Measurements from ENCODE around the gene GPR32. TPM values are rescaled to one million over a fixed set of nuclear protein-coding genes. Genes with fewer than 3 reads are reported as not detected.

Gene GPR32
- total and polyA plus RNA-seq, 8 donors, result not detected

GRCh38 chr19:50728084-50728737 lies 42.1 kb upstream of the GPR32 start:
- no peak for ATAC-seq
- DNase-seq, result peak in 3 of 4 donors; percentile 66 to 88 (median 68)
- TF ChIP-seq, protein P1, sequence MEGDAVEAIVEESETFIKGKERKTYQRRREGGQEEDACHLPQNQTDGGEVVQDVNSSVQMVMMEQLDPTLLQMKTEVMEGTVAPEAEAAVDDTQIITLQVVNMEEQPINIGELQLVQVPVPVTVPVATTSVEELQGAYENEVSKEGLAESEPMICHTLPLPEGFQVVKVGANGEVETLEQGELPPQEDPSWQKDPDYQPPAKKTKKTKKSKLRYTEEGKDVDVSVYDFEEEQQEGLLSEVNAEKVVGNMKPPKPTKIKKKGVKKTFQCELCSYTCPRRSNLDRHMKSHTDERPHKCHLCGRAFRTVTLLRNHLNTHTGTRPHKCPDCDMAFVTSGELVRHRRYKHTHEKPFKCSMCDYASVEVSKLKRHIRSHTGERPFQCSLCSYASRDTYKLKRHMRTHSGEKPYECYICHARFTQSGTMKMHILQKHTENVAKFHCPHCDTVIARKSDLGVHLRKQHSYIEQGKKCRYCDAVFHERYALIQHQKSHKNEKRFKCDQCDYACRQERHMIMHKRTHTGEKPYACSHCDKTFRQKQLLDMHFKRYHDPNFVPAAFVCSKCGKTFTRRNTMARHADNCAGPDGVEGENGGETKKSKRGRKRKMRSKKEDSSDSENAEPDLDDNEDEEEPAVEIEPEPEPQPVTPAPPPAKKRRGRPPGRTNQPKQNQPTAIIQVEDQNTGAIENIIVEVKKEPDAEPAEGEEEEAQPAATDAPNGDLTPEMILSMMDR (IDR thresholded peaks at IDR 0.05), result no peak
- H3K4me3 ChIP-seq, result no peak overlapping the region
- H3K9me3 ChIP-seq, result no peaks in the 10 kb centered on the region
- H3K27me3 ChIP-seq, result peaks cover 6 to 63% of the 10 kb centered on the region in 2 donors
- no peak overlapping the region for H3K27ac ChIP-seq
- H3K4me1 ChIP-seq, result peaks cover 8 to 23% of the 10 kb centered on the region in 2 donors
- H3K36me3 ChIP-seq, result no peaks in the 10 kb centered on the region
- intact Hi-C loops (cut with DNase I), result no loop called here

DNA sequence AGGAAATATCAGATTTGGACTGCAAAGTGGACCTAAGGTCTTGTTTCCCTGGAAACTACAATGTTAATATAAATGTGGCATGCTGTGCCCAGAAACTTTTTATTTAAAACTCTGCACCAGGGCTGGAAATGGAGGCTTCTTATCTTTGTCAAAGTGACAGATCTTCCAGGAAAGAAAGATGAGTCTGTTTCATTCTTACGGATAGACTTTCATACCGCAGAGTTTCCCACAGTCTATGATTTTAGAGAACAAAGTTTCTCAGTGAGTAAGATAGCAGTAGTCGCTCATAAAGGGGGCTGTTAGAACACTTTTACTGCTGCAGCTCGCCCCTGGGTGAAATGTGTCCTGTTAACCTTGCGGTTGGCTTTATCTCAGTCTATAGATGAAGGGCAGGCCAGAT lies 40.4 kb upstream of the GPR32 start:
- no peak overlapping the region for H3K4me3 ChIP-seq
- no peaks in the 10 kb centered on the region for H3K9me3 ChIP-seq
- ATAC-seq (no peak), DNase-seq (no peak)
- TF ChIP-seq, protein P1 (IDR thresholded peaks at IDR 0.05), result no peak
- intact Hi-C loops (cut with DNase I), result no loop called here
- H3K36me3 ChIP-seq, result no peaks in the 10 kb centered on the region
- H3K4me1 ChIP-seq, result peaks cover 8 to 9% of the 10 kb centered on the region in 2 donors
- no peak overlapping the region for H3K27ac ChIP-seq
- H3K27me3 ChIP-seq, result peaks cover 0 to 59% of the 10 kb centered on the region in 2 donors

DNA sequence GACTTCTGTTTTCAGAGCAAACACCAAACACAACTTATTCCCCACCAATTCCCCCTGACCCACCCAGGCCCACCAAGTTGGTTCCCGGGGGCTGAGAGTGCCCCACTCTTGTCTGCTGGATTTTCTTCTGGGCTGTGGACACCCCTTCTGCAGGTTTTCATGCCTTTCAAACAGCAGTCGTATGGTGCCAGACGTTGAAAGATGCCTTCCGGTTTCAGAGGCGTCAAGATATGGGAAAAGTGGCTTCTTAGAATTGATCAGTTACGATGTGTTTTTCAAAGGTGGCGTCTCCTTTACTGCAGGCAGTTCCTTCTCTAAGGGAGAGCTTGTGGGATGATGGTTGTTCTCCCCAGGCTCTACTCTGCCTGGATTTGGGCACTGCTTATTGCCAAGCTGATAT lies 34.4 kb upstream of the GPR32 start:
- H3K9me3 ChIP-seq, result no peaks in the 10 kb centered on the region
- no peaks in the 10 kb centered on the region for H3K36me3 ChIP-seq
- TF ChIP-seq, protein P1 (IDR thresholded peaks at IDR 0.05), result no peak
- H3K4me3 ChIP-seq, result no peak overlapping the region
- no peak for ATAC-seq
- no peak for DNase-seq
- H3K27ac ChIP-seq, result no peak overlapping the region
- intact Hi-C loops (cut with DNase I), result no loop called here
- no peaks in the 10 kb centered on the region for H3K4me1 ChIP-seq
- H3K27me3 ChIP-seq, result peaks cover 11 to 77% of the 10 kb centered on the region in 2 donors

- Histone ChIP-seq H3K4me3 (no peak overlapping the region), H3K9me3 (no peaks in the 10 kb centered on the region), H3K27ac (no peak overlapping the region), H3K27me3 (peaks cover 11 to 77% of the 10 kb centered on the region in 2 donors), H3K4me1 (no peaks in the 10 kb centered on the region), H3K36me3 (no peaks in the 10 kb centered on the region)
- TF ChIP-seq, protein P1 (IDR thresholded peaks at IDR 0.05), result no peak
- DNase-seq (no peak), ATAC-seq (no peak)
- intact Hi-C loops (cut with DNase I), result no loop called here
Measured at GRCh38 chr19:50736338-50736737, 33.9 kb upstream of the GPR32 start.

GRCh38 chr19:50739132-50739913 lies 30.9 kb upstream of the GPR32 start:
- peaks cover 11 to 94% of the 10 kb centered on the region in 2 donors for H3K27me3 ChIP-seq
- H3K4me3 ChIP-seq, result no peak overlapping the region
- no peak for ATAC-seq
- intact Hi-C loops (cut with DNase I), result no loop called here
- H3K9me3 ChIP-seq, result no peaks in the 10 kb centered on the region
- H3K4me1 ChIP-seq, result no peaks in the 10 kb centered on the region
- no peak for DNase-seq
- H3K36me3 ChIP-seq, result no peaks in the 10 kb centered on the region
- TF ChIP-seq, protein P1 (IDR thresholded peaks at IDR 0.05), result no peak
- no peak overlapping the region for H3K27ac ChIP-seq

All from left lung (tissue), 10 donors.